Adrenal gland (tissue), 12 donors: ENCODE results near the gene NAALADL2. TPM values are rescaled to one million over a fixed set of nuclear protein-coding genes. Genes with fewer than 3 reads are reported as not detected.

Experiments
- DNase-seq, 7 donors: peaks; one replicate each; pipeline ENCODE4 v3.0.0-alpha.2; 2019 to 2020
- H3K27ac ChIP-seq, 5 donors: fragments of 200-600 bp; sonication (generic) in 4 of 5; 1 replicate in 3 of 5; 2 replicates in 2 of 5; pipeline versions ENCODE4 v1.5.1 to v1.8.0; 2016 to 2020; ENCODE audit warnings: mild to moderate bottlenecking in 1 of 5
- H3K27me3 ChIP-seq: fragments of 200-600 bp; 2 replicates; pipeline ENCODE4 v1.8.0; 2021
- H3K36me3 ChIP-seq, 2 donors: fragments of 200-600 bp; replicated peaks in 1 of 2; 1 replicate in 1 of 2; 2 replicates in 1 of 2; pipeline versions ENCODE4 v1.5.1 to v1.8.0; 2018 to 2022
- H3K4me1 ChIP-seq, 2 donors: fragments of 200-600 bp; replicated peaks in 1 of 2; 1 replicate in 1 of 2; 2 replicates in 1 of 2; pipeline versions ENCODE4 v1.5.1 to v1.8.0; 2018 to 2021
- H3K4me3 ChIP-seq, 4 donors: fragments of 200-600 bp; sonication (generic) in 3 of 4; one replicate each; pipeline ENCODE4 v1.5.1; 2016 to 2018
- H3K9me3 ChIP-seq, 3 donors: fragments of 200-600 bp; sonication (generic) in 1 of 3; replicated peaks in 1 of 3; 1 replicate in 2 of 3; 2 replicates in 1 of 3; pipeline versions ENCODE4 v1.5.1 to v1.8.0; 2016 to 2021
- CTCF ChIP-seq, 6 experiments: fragments of 450-650 bp in 4 of 6; fragments of 200-600 bp in 2 of 6; sonication (generic) in 1 of 6; IDR thresholded peaks; 1 replicate in 5 of 6; 2 replicates in 1 of 6; pipeline versions ENCODE4 v1.5.1 to v1.8.0; 2016 to 2021; ENCODE audit warnings: antibody characterized with exemption in 6 of 6, mild to moderate bottlenecking in 2 of 6, moderate library complexity in 1 of 6
- POLR2A ChIP-seq, 2 donors: fragments of 450-650 bp; IDR thresholded peaks; one replicate each; pipeline ENCODE4 v1.6.1; 2017; ENCODE audit warnings: antibody characterized with exemption in 2 of 2, mild to moderate bottlenecking in 2 of 2, moderate library complexity in 1 of 2
- WGBS, 4 donors: extraction: QIAGEN DNeasy Blood & Tissue Kit in 2 of 4; methylation state at CpG; one replicate each; pipeline versions ENCODE4 v1.1.5 to v1.1.7; 2013 to 2017; 5-methylcytosine and 5-hydroxymethylcytosine counted together
- intact Hi-C, 2 donors: fragments of 100-400 bp; cut with DNase I; formaldehyde crosslinking; loops; one replicate each; pipeline versions ENCODE4 v1.14.1 to v1.15.0; 2022 to 2023
- polyA plus RNA-seq, 3 donors: library from polyadenylated mRNA; stranded (reverse); fragments of 200-250 nt in 2 of 3; fragments of 350-450 nt in 1 of 3; fragmentation: Illumina TruSeq in 1 of 3; extraction: RNeasy Lipid Tissue Mini Kit (QIAGEN cat#74804) in 1 of 3; gene quantifications; one replicate each; pipeline ENCODE4 v1.2.3, GENCODE V29; 2013 to 2014
- total RNA-seq, 9 donors: library from RNA; depleted of rRNA in 4 of 9; stranded (reverse); fragments of >200 nt in 4 of 9; fragments of 120-200 nt in 1 of 9; fragmentation: NEBNext Ultra II Directional in 1 of 9; extraction: Animal tissue kit (Norgen Biotek cat#: 25700) in 1 of 9; gene quantifications; one replicate each; pipeline versions ENCODE4 v1.1.0 to v1.2.4, GENCODE V29; 2013 to 2023
- donor health status: healthy with polysubstance abuse.
- donor health status: Bipolar disorder and iron deficiency.
- donor health status: DM: yes; HTN: yes; CAD: no.
- donor health status: DM: no; HTN: no; CAD: no.
- donor health status: DM: no; HTN: no; CAD: no.
- donor health status: DM: yes; HTN: yes; CAD: no.

Gene NAALADL2
- total and polyA plus RNA-seq, 12 donors = 0.24 to 7.8 (median 4.8) TPM

- no peaks in the 10 kb centered on the region for H3K36me3 ChIP-seq
- no peaks in the 10 kb centered on the region for H3K9me3 ChIP-seq
- no peak overlapping the region for H3K27ac ChIP-seq
- H3K4me3 ChIP-seq = no peak overlapping the region
- no peak for DNase-seq
- no peak for TF ChIP-seq POLR2A (IDR thresholded peaks at IDR 0.05)
- no peak for TF ChIP-seq CTCF (IDR thresholded peaks at IDR 0.05)
- no peaks in the 10 kb centered on the region for H3K4me1 ChIP-seq
- intact Hi-C loops = no loop called here
- no peaks in the 10 kb centered on the region for H3K27me3 ChIP-seq
Measured at GRCh38 chr3:175571096-175571495, 712.0 kb downstream of the NAALADL2 start.

DNA sequence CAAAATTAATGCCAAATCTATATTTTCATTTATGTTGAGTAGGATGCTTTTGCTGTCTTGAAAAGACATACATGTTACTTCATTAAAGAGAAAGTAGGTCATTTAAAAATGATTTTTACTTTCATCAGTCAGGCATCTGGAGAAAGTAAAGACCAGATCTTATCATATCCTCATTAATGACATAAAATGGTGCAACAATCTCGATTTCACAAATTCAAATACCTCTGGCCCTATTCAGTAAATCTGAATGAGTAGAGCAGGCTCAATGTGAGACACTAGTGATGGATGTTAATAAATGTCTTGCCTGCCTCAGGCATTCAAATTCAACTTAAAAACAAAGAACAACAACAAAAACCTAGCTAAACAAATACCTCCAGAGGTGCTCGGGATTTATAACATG is 714.1 kb downstream of the NAALADL2 start:
- Histone ChIP-seq H3K4me1 (no peaks in the 10 kb centered on the region), H3K27me3 (no peaks in the 10 kb centered on the region), H3K36me3 (no peaks in the 10 kb centered on the region), H3K27ac (no peak overlapping the region), H3K4me3 (no peak overlapping the region), H3K9me3 (no peaks in the 10 kb centered on the region)
- TF ChIP-seq POLR2A (IDR thresholded peaks at IDR 0.05) (no peak), CTCF (IDR thresholded peaks at IDR 0.05) (no peak)
- DNase-seq = no peak
- WGBS, 4 donors = 59 to 80% (median 64%) methylated on average over 2 of the region's 2 CpGs
- intact Hi-C loops = no loop called here

DNA sequence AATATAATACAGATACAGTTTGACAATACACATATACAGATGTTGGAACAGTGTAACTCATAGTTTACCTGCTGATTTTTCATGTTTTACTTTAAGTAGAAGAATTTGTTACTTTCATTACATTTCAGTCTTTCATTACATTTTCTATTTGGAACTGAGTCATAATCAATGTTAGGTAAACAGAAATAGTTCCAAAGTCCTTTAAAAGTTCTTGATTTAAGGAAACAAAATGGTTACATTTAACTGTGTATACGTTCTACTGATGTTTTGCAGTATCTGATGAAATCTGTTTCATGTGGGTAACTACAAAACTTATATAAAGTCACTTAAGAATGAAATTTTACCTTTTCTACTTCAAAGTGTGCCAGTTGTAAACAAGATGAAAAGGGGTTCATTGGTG is 721.2 kb downstream of the NAALADL2 start:
- DNase-seq = no peak
- no peak for TF ChIP-seq POLR2A (IDR thresholded peaks at IDR 0.05)
- TF ChIP-seq CTCF (IDR thresholded peaks at IDR 0.05) = no peak
- WGBS, 4 donors = 22 to 70% (median 63%) methylated on average over 1 of the region's 1 CpG
- intact Hi-C loops = no loop called here
- Histone ChIP-seq H3K36me3 (no peaks in the 10 kb centered on the region), H3K9me3 (no peaks in the 10 kb centered on the region), H3K27ac (no peak overlapping the region), H3K4me1 (no peaks in the 10 kb centered on the region), H3K4me3 (no peak overlapping the region), H3K27me3 (no peaks in the 10 kb centered on the region)

DNA sequence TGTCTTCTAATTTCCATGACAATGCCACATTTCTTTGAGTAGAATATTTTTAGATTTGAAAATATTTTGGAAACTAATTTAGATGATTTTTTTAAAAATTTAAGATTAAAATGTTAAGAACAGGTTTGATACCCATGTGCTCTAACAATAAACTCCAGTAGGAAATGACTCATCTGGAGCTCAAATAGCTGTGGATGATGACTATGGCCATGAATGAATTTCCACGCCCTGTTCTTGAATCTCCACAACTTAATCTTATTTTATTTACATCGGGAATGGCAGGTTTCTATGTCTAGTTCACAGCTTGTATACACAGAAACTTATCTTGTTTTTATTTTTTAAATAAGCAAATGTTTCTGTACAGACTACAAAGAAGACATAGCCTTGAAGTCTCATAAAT is 726.8 kb downstream of the NAALADL2 start:
- Histone ChIP-seq H3K27me3 (no peaks in the 10 kb centered on the region), H3K36me3 (no peaks in the 10 kb centered on the region), H3K9me3 (no peaks in the 10 kb centered on the region), H3K4me1 (no peaks in the 10 kb centered on the region), H3K27ac (no peak overlapping the region), H3K4me3 (no peak overlapping the region)
- TF ChIP-seq POLR2A (IDR thresholded peaks at IDR 0.05) (no peak), CTCF (IDR thresholded peaks at IDR 0.05) (no peak)
- no peak for DNase-seq
- intact Hi-C loops = no loop called here
- 40 to 62% (median 52%) methylated on average over 2 of the region's 2 CpGs for WGBS, 4 donors
